ENCODE results near the gene KIAA1549. TPM values are rescaled to one million over a fixed set of nuclear protein-coding genes. Genes with fewer than 3 reads are reported as not detected.

Gene KIAA1549
- polyA plus RNA-seq, 2 of the 4 experiments (the other 2 are of a cell fraction) = 4.1 to 4.7 TPM

- TF ChIP-seq PBX3 (IDR thresholded peaks at IDR 0.05) = no peak
Measured at GRCh38 chr7:138802706-138803105, 178.5 kb downstream of the KIAA1549 start (continued).

- H3K9me3 ChIP-seq = no peaks in the 10 kb centered on the region
- no peak overlapping the region for H3K4me3 ChIP-seq
- 0 out of 3 replicates have a peak, but pooled peaks cover 7% of the 10 kb centered on the region for H3K4me1 ChIP-seq
- H3K4me2 ChIP-seq = no peak overlapping the region
- CTCF ChIA-PET = no interaction called here
- FAIRE-seq (no peak), DNase-seq (ENCODE audit: low read depth in 1 of 2, low spot score in 1 of 2) (no peak), ATAC-seq (no peak)
- POLR2A ChIA-PET = no interaction called here
- WGBS (ENCODE audit: missing lambda C conversion rate) = 90% methylated on average over 3 of the region's 3 CpGs
- no peak overlapping the region for H3K27ac ChIP-seq
- TF ChIP-seq HOXA7 (CRISPR knock-in tag; IDR thresholded peaks at IDR 0.05) (no peak), RAD21 (conservative IDR thresholded peaks at IDR 0.05 in 1 of 2, IDR thresholded peaks at IDR 0.05 in 1 of 2) (no peak), ELK1 (IDR thresholded peaks at IDR 0.05; ENCODE audit: low read depth, low read length) (no peak), POLR2AphosphoS2 (conservative IDR thresholded peaks at IDR 0.05; ENCODE audit: low read length) (no peak), NFE2L2 (conservative IDR thresholded peaks at IDR 0.05; ENCODE audit: low read length) (no peak), MAFK (IDR thresholded peaks at IDR 0.05; ENCODE audit: partially characterized antibody) (no peak), HEYL (CRISPR knock-in tag; IDR thresholded peaks at IDR 0.05) (no peak), KDM5A (IDR thresholded peaks at IDR 0.05) (no peak), ZFP36 (IDR thresholded peaks at IDR 0.05; ENCODE audit: borderline replicate concordance, partially characterized antibody) (no peak), CEBPB (IDR thresholded peaks at IDR 0.05) (no peak), HOXB13 (CRISPR knock-in tag; IDR thresholded peaks at IDR 0.05; ENCODE audit: low read depth) (no peak), HMGXB4 (CRISPR knock-in tag; IDR thresholded peaks at IDR 0.05; ENCODE audit: borderline replicate concordance) (no peak)
- TF ChIP-seq, protein P1, sequence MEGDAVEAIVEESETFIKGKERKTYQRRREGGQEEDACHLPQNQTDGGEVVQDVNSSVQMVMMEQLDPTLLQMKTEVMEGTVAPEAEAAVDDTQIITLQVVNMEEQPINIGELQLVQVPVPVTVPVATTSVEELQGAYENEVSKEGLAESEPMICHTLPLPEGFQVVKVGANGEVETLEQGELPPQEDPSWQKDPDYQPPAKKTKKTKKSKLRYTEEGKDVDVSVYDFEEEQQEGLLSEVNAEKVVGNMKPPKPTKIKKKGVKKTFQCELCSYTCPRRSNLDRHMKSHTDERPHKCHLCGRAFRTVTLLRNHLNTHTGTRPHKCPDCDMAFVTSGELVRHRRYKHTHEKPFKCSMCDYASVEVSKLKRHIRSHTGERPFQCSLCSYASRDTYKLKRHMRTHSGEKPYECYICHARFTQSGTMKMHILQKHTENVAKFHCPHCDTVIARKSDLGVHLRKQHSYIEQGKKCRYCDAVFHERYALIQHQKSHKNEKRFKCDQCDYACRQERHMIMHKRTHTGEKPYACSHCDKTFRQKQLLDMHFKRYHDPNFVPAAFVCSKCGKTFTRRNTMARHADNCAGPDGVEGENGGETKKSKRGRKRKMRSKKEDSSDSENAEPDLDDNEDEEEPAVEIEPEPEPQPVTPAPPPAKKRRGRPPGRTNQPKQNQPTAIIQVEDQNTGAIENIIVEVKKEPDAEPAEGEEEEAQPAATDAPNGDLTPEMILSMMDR (IDR thresholded peaks at IDR 0.05) = no peak
- TF ChIP-seq, protein P2, sequence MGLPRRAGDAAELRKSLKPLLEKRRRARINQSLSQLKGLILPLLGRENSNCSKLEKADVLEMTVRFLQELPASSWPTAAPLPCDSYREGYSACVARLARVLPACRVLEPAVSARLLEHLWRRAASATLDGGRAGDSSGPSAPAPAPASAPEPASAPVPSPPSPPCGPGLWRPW (IDR thresholded peaks at IDR 0.05) = no peak
Measured at GRCh38 chr7:138801256-138801655, 179.9 kb downstream of the KIAA1549 start.

DNA sequence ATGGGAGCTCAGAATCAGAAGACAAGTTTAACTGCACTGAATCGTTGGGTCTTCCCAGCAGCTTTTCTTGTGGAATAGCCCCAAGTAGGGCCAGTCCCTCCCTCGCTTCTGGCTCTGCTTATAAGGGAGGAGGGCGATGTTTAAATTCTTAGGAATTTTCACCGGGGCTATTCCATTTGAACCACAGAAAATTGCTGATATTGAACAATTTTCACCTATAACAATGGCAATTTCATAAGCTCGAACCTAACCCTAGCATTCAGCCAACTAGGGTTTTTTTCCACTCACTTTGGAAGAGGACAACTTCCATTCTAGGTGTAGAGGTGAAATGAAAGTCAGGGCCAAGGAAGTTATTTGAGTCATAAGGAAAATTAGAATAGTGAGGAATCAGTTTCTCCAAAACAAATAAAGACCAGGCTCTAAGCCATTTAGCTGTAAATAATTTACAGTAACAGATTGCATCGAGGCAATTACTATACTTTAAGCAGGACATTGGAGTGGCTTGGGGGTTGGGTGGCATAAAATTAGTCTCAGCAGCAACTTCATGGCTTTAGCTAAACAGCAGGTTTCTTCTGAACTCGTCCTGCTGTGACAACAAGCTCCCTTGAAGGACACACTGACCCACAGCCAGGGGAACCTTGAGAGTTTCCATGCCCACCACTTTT is 181.7 kb downstream of the KIAA1549 start:
- Histone ChIP-seq H3K27ac (no peak overlapping the region), H3K4me1 (0 out of 3 replicates have a peak, but pooled peaks cover 7% of the 10 kb centered on the region), H3K4me3 (no peak overlapping the region), H3K9me3 (no peaks in the 10 kb centered on the region), H3K4me2 (no peak overlapping the region)
- no peak for DNase-seq (ENCODE audit: low read depth in 1 of 2, low spot score in 1 of 2)
- POLR2A ChIA-PET = no interaction called here
- no peak for TF ChIP-seq BHLHE40 (IDR thresholded peaks at IDR 0.05; ENCODE audit: low read depth, low read length)
- TF ChIP-seq EHMT2 (IDR thresholded peaks at IDR 0.05; ENCODE audit: low read depth) = no peak
- TF ChIP-seq MAFK (IDR thresholded peaks at IDR 0.05; ENCODE audit: partially characterized antibody) = peak; percentile 61
- TF ChIP-seq, protein P3, sequence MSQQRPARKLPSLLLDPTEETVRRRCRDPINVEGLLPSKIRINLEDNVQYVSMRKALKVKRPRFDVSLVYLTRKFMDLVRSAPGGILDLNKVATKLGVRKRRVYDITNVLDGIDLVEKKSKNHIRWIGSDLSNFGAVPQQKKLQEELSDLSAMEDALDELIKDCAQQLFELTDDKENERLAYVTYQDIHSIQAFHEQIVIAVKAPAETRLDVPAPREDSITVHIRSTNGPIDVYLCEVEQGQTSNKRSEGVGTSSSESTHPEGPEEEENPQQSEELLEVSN (IDR thresholded peaks at IDR 0.05; ENCODE audit: borderline replicate concordance, low read depth) = no peak
- no peak for TF ChIP-seq MYC (IDR thresholded peaks at IDR 0.05; ENCODE audit: borderline replicate concordance, low read length)
- no peak for TF ChIP-seq GATA3 (IDR thresholded peaks at IDR 0.05; ENCODE audit: borderline replicate concordance)
- TF ChIP-seq CHD4 (IDR thresholded peaks at IDR 0.05; ENCODE audit: borderline replicate concordance) = no peak
- no peak for ATAC-seq
- FAIRE-seq = no peak
- CTCF ChIA-PET = interaction anchor here (1.0 to 1.6 kb wide), 2 partner anchors 9 to 16 kb away, joined by 3 to 4 read pairs; no protein-coding TSS in a partner anchor
- 40% methylated on average over 7 of the region's 7 CpGs for WGBS (ENCODE audit: missing lambda C conversion rate)
